ENCODE data around the gene GPR61.

Gene GPR61

DNA sequence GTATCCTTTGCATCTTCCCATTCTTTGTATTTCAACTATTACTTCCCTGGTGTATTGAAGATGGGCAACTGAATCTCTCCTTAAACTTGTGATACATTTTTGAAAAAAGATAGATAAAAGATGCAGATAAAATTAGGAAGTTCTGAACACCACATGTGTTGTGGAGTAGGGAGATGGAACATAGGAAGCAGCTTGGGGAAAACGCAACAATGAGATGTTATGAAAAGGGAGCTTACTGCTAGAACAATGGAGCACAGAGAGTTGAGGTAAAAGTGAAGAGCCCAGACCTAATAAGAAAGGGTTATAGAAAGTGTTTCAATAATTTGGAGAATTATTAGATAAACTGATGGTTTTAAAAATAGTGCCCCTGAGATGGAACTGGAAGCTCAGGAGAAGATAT lies 29.7 kb downstream of the GPR61 start:
- no peak overlapping the region for H3K4me3 ChIP-seq (ENCODE audit: low read depth in 1 of 5, low read length in 5 of 5)
- peaks cover 0 to 25% (median 19%) of the 10 kb centered on the region in 5 donors for H3K4me1 ChIP-seq (ENCODE audit: control insufficient read depth in 5 of 5, insufficient read depth in 5 of 5, low read length in 5 of 5)
- no peak overlapping the region for H3K9ac ChIP-seq (ENCODE audit: low read length in 5 of 5)
- peaks cover 0 to 5% (median 0%) of the 10 kb centered on the region in 5 donors for H3K36me3 ChIP-seq (ENCODE audit: control insufficient read depth in 5 of 5, insufficient read depth in 5 of 5, low read length in 5 of 5)
- no peak overlapping the region for H3K27ac ChIP-seq (ENCODE audit: low read depth, low read length)
- no peaks in the 10 kb centered on the region for H3K9me3 ChIP-seq (ENCODE audit: control insufficient read depth in 5 of 5, low read length in 5 of 5)
- H3K27me3 ChIP-seq (ENCODE audit: control insufficient read depth in 5 of 5, insufficient read depth in 4 of 5, low read length in 5 of 5): no peaks in the 10 kb centered on the region

GRCh38 chr1:109570414-109570813 lies 30.7 kb downstream of the GPR61 start:
- H3K4me1 ChIP-seq (ENCODE audit: control insufficient read depth in 5 of 5, insufficient read depth in 5 of 5, low read length in 5 of 5): peaks cover 0 to 24% (median 19%) of the 10 kb centered on the region in 5 donors
- no peaks in the 10 kb centered on the region for H3K9me3 ChIP-seq (ENCODE audit: control insufficient read depth in 5 of 5, low read length in 5 of 5)
- peaks cover 0 to 7% (median 0%) of the 10 kb centered on the region in 5 donors for H3K36me3 ChIP-seq (ENCODE audit: control insufficient read depth in 5 of 5, insufficient read depth in 5 of 5, low read length in 5 of 5)
- H3K4me3 ChIP-seq (ENCODE audit: low read depth in 1 of 5, low read length in 5 of 5): no peak overlapping the region
- H3K9ac ChIP-seq (ENCODE audit: low read length in 5 of 5): no peak overlapping the region
- no peak overlapping the region for H3K27ac ChIP-seq (ENCODE audit: low read depth, low read length)
- no peaks in the 10 kb centered on the region for H3K27me3 ChIP-seq (ENCODE audit: control insufficient read depth in 5 of 5, insufficient read depth in 4 of 5, low read length in 5 of 5)

GRCh38 chr1:109573785-109574184 lies 34.1 kb downstream of the GPR61 start:
- Histone ChIP-seq H3K27me3 (ENCODE audit: control insufficient read depth in 5 of 5, insufficient read depth in 4 of 5, low read length in 5 of 5) (no peaks in the 10 kb centered on the region), H3K36me3 (ENCODE audit: control insufficient read depth in 5 of 5, insufficient read depth in 5 of 5, low read length in 5 of 5) (peaks cover 0 to 10% (median 3%) of the 10 kb centered on the region in 5 donors), H3K9me3 (ENCODE audit: control insufficient read depth in 5 of 5, low read length in 5 of 5) (no peaks in the 10 kb centered on the region), H3K9ac (ENCODE audit: low read length in 5 of 5) (no peak overlapping the region), H3K4me1 (ENCODE audit: control insufficient read depth in 5 of 5, insufficient read depth in 5 of 5, low read length in 5 of 5) (peaks cover 0 to 16% (median 12%) of the 10 kb centered on the region in 5 donors), H3K4me3 (ENCODE audit: low read depth in 1 of 5, low read length in 5 of 5) (no peak overlapping the region), H3K27ac (ENCODE audit: low read depth, low read length) (no peak overlapping the region)

DNA sequence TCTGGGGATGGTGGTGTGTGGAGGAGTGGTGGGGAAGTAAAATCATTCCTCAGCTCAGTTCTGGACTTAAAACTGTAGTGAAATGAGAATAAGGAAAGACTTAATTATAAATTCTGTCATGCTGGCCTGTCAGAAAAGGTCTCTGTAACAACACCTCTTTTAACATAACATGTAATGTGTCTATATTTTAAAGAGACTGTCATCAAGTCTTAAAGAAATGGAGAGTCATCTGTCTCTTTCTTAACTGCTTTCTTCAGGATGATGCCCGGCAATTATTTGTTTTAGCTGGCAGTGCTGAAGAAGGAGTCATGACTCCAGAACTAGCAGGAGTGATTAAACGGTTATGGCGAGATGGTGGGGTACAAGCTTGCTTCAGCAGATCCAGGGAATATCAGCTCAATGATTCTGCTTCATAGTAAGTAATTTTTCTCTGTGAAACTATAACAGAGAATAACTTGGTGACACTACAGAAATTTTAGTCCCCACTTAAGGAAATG lies 39.3 kb downstream of the GPR61 start:
- H3K36me3 ChIP-seq (ENCODE audit: control insufficient read depth in 5 of 5, insufficient read depth in 5 of 5, low read length in 5 of 5): peaks cover 26 to 37% (median 31%) of the 10 kb centered on the region in 5 donors
- H3K9me3 ChIP-seq (ENCODE audit: control insufficient read depth in 5 of 5, low read length in 5 of 5): no peaks in the 10 kb centered on the region
- H3K4me3 ChIP-seq (ENCODE audit: low read depth in 1 of 5, low read length in 5 of 5): no peak overlapping the region
- H3K27ac ChIP-seq (ENCODE audit: low read depth, low read length): no peak overlapping the region
- H3K4me1 ChIP-seq (ENCODE audit: control insufficient read depth in 5 of 5, insufficient read depth in 5 of 5, low read length in 5 of 5): peaks cover 0 to 5% (median 0%) of the 10 kb centered on the region in 5 donors
- no peaks in the 10 kb centered on the region for H3K27me3 ChIP-seq (ENCODE audit: control insufficient read depth in 5 of 5, insufficient read depth in 4 of 5, low read length in 5 of 5)
- H3K9ac ChIP-seq (ENCODE audit: low read length in 5 of 5): no peak overlapping the region

GRCh38 chr1:109579491-109579890 lies 39.8 kb downstream of the GPR61 start:
- Histone ChIP-seq H3K27me3 (ENCODE audit: control insufficient read depth in 5 of 5, insufficient read depth in 4 of 5, low read length in 5 of 5) (no peaks in the 10 kb centered on the region), H3K9ac (ENCODE audit: low read length in 5 of 5) (no peak overlapping the region), H3K9me3 (ENCODE audit: control insufficient read depth in 5 of 5, low read length in 5 of 5) (no peaks in the 10 kb centered on the region), H3K27ac (ENCODE audit: low read depth, low read length) (no peak overlapping the region), H3K36me3 (ENCODE audit: control insufficient read depth in 5 of 5, insufficient read depth in 5 of 5, low read length in 5 of 5) (peaks cover 28 to 42% (median 33%) of the 10 kb centered on the region in 5 donors), H3K4me3 (ENCODE audit: low read depth in 1 of 5, low read length in 5 of 5) (no peak overlapping the region), H3K4me1 (ENCODE audit: control insufficient read depth in 5 of 5, insufficient read depth in 5 of 5, low read length in 5 of 5) (peaks cover 0 to 5% (median 0%) of the 10 kb centered on the region in 5 donors)

DNA sequence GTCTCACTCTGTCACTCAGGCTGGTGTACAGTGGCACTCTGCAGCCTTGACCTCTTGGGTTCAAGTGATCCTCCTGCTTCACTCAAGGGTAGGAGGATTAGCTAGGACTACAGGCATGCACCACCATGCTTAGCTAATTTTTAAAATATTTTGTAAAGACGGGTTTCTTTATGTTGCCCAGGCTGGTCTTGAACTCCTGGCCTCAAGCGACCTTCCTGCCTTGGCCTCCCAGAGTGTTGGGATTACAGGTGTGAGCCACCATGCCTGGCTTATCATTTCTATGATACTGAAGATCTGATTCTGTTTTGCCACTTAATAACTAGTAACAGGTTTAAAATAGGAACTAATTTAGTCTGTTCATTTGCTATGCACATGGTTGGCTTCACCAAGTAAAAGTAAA lies 42.3 kb downstream of the GPR61 start:
- no peaks in the 10 kb centered on the region for H3K9me3 ChIP-seq (ENCODE audit: control insufficient read depth in 5 of 5, low read length in 5 of 5)
- H3K27me3 ChIP-seq (ENCODE audit: control insufficient read depth in 5 of 5, insufficient read depth in 4 of 5, low read length in 5 of 5): no peaks in the 10 kb centered on the region
- H3K4me1 ChIP-seq (ENCODE audit: control insufficient read depth in 5 of 5, insufficient read depth in 5 of 5, low read length in 5 of 5): peaks cover 0 to 5% (median 0%) of the 10 kb centered on the region in 5 donors
- no peak overlapping the region for H3K9ac ChIP-seq (ENCODE audit: low read length in 5 of 5)
- H3K36me3 ChIP-seq (ENCODE audit: control insufficient read depth in 5 of 5, insufficient read depth in 5 of 5, low read length in 5 of 5): peaks cover 50 to 67% (median 55%) of the 10 kb centered on the region in 5 donors
- H3K4me3 ChIP-seq (ENCODE audit: low read depth in 1 of 5, low read length in 5 of 5): no peak overlapping the region
- H3K27ac ChIP-seq (ENCODE audit: low read depth, low read length): no peak overlapping the region

DNA sequence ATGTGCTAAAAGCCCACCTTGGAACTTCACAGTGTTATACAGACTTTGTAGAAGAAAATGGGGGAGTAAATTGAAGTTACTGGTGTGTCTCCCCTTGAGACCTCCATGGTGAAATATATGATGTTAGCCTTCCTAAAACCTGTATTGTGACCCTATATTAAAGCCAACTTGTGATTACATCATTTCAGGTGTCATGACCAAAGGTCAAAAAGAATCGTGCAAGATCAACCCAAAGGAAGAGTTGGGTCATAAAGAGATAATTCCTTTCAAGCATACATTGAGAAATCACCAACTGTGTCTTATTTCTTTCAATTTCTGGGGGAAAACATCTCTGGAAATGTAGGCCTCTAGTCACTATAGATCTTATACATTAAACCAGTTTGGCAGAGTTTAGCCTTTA lies 45.1 kb downstream of the GPR61 start:
- H3K36me3 ChIP-seq (ENCODE audit: control insufficient read depth in 5 of 5, insufficient read depth in 5 of 5, low read length in 5 of 5): peaks cover 63 to 88% (median 71%) of the 10 kb centered on the region in 5 donors

GRCh38 chr1:109586055-109586454 lies 46.4 kb downstream of the GPR61 start:
- Histone ChIP-seq H3K27me3 (ENCODE audit: control insufficient read depth in 5 of 5, insufficient read depth in 4 of 5, low read length in 5 of 5) (no peaks in the 10 kb centered on the region), H3K4me3 (ENCODE audit: low read depth in 1 of 5, low read length in 5 of 5) (no peak overlapping the region), H3K36me3 (ENCODE audit: control insufficient read depth in 5 of 5, insufficient read depth in 5 of 5, low read length in 5 of 5) (peaks cover 63 to 90% (median 71%) of the 10 kb centered on the region in 5 donors), H3K27ac (ENCODE audit: low read depth, low read length) (no peak overlapping the region), H3K4me1 (ENCODE audit: control insufficient read depth in 5 of 5, insufficient read depth in 5 of 5, low read length in 5 of 5) (no peaks in the 10 kb centered on the region), H3K9ac (ENCODE audit: low read length in 5 of 5) (no peak overlapping the region), H3K9me3 (ENCODE audit: control insufficient read depth in 5 of 5, low read length in 5 of 5) (no peaks in the 10 kb centered on the region)

More for the DNA sequence above, 45.1 kb downstream of the GPR61 start:
- H3K9ac ChIP-seq (ENCODE audit: low read length in 5 of 5): no peak overlapping the region
- H3K4me1 ChIP-seq (ENCODE audit: control insufficient read depth in 5 of 5, insufficient read depth in 5 of 5, low read length in 5 of 5): peaks cover 0 to under 1% (median 0%) of the 10 kb centered on the region in 5 donors
- no peaks in the 10 kb centered on the region for H3K9me3 ChIP-seq (ENCODE audit: control insufficient read depth in 5 of 5, low read length in 5 of 5)
- no peak overlapping the region for H3K27ac ChIP-seq (ENCODE audit: low read depth, low read length)
- no peaks in the 10 kb centered on the region for H3K27me3 ChIP-seq (ENCODE audit: control insufficient read depth in 5 of 5, insufficient read depth in 4 of 5, low read length in 5 of 5)
- no peak overlapping the region for H3K4me3 ChIP-seq (ENCODE audit: low read depth in 1 of 5, low read length in 5 of 5)

GRCh38 chr1:109589177-109589576 lies 49.5 kb downstream of the GPR61 start:
- H3K9me3 ChIP-seq (ENCODE audit: control insufficient read depth in 5 of 5, low read length in 5 of 5): no peaks in the 10 kb centered on the region
- H3K9ac ChIP-seq (ENCODE audit: low read length in 5 of 5): no peak overlapping the region
- H3K4me1 ChIP-seq (ENCODE audit: control insufficient read depth in 5 of 5, insufficient read depth in 5 of 5, low read length in 5 of 5): no peaks in the 10 kb centered on the region
- H3K36me3 ChIP-seq (ENCODE audit: control insufficient read depth in 5 of 5, insufficient read depth in 5 of 5, low read length in 5 of 5): peaks cover 65 to 94% (median 82%) of the 10 kb centered on the region in 5 donors
- no peak overlapping the region for H3K4me3 ChIP-seq (ENCODE audit: low read depth in 1 of 5, low read length in 5 of 5)
- H3K27me3 ChIP-seq (ENCODE audit: control insufficient read depth in 5 of 5, insufficient read depth in 4 of 5, low read length in 5 of 5): no peaks in the 10 kb centered on the region
- H3K27ac ChIP-seq (ENCODE audit: low read depth, low read length): no peak overlapping the region

GRCh38 chr1:109589679-109590078 lies 50.0 kb downstream of the GPR61 start:
- Histone ChIP-seq H3K4me1 (ENCODE audit: control insufficient read depth in 5 of 5, insufficient read depth in 5 of 5, low read length in 5 of 5) (no peaks in the 10 kb centered on the region), H3K36me3 (ENCODE audit: control insufficient read depth in 5 of 5, insufficient read depth in 5 of 5, low read length in 5 of 5) (peaks cover 61 to 89% (median 78%) of the 10 kb centered on the region in 5 donors), H3K9me3 (ENCODE audit: control insufficient read depth in 5 of 5, low read length in 5 of 5) (no peaks in the 10 kb centered on the region), H3K4me3 (ENCODE audit: low read depth in 1 of 5, low read length in 5 of 5) (no peak overlapping the region), H3K27me3 (ENCODE audit: control insufficient read depth in 5 of 5, insufficient read depth in 4 of 5, low read length in 5 of 5) (no peaks in the 10 kb centered on the region), H3K9ac (ENCODE audit: low read length in 5 of 5) (no peak overlapping the region), H3K27ac (ENCODE audit: low read depth, low read length) (no peak overlapping the region)

Data from subcutaneous abdominal adipose tissue (tissue), 5 donors.